GM19372 (cell line): ENCODE measurements around the gene KLHL2.
"Not testable (repeated sequence)": the region's sequence is repeated elsewhere in the genome, so short reads cannot be mapped to it uniquely, and the experiment has no call there.

Experiments used
- ATAC-seq: cut with Tn5 transposase; IDR thresholded peaks from one replicate; pipeline ENCODE4 v1.9.1; 2021; ENCODE audit warnings: mild to moderate bottlenecking, low read depth, moderate library complexity; ENCODE audit not compliant: unreplicated experiment

KLHL2 gene

DNA sequence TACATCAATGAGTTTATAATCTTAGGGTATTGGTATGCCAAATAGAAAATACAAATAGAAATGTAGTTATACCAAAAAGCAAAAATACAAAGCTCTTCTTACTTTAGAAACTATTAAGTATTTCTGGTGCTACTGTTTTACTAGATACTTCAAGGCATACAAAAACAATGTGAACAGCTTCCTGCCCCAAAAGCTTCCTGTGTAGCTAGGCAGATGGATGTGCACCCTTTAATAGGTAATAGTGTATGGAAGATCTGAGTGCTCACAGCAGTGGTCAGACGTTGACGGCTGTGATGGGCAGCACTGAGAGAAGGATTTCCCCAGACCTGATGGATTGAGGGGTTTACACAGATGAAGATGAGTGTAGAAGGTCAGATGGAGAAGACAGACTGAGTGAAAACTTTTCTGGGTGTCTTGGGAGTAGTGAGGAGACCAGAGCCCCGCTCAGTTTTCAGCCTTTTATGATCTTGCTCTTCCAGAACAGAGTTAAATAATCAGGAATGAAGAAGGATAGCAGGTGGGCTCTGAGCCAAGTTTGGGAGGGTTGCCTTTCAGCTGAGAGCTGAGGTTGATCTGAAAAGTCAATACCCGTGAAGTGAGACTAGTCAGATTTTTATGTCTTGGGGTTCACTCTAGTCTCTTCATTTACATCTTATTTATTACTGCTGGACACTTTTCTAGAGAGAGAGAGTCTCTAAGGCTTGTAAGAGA is 22.3 kb downstream of the KLHL2 start:
- not testable (repeated sequence) for ATAC-seq

DNA sequence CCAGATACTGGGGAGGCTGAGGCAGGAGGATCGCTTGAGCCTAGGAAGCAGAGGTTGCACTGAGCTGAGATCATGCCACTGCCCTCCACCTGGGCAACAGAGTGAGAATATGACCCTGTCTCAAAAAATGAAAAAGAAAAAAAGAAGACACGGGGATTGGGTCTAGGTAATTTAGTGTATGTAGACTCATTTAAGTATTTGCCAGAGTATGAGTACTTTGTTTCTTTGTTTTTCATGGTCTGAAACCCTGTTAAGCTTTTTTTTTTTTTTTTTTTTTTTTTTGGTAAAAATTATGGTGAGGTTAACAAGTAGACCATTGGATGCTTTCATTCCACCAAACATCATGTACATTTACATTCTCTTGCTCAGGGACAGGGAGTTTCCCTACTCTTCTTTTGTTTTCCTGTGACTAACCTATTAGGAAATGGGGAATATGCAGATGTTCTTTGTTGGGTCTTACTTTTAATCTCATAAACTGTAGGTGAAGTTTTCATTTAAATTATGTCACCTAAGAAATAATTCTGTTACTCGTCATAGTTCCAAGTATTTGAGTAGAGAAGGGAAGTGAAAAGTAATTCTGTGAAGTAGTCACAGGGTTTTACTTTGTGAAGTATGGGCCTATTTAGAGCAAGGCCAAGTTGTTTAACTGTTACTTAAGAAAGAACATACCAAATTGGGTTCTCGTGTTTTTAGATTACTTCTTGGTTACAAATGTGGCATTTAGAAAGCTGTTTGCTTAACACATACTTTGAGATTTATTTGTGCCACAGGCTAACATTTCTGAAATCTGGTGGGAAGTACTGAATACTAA is 25.5 kb downstream of the KLHL2 start:
- not testable (repeated sequence) for ATAC-seq

DNA sequence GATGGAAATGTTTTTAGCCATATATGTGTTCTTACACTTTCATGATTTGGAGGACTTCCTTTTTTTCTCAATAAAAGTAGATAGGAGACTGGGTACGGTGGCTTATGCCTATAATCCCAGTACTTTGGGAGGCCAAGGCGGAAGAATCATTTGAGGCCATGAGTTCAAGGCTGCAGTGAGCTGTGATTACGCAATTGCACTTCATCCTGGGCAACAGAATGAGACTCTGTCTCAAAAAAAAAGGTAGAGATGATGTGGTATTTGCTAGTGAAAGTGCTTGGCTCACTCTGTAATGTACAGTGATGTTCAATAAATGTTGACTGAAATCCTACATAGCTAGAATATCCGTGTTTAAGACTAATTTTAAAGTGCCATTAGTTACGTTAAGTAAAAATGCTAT is 27.4 kb downstream of the KLHL2 start:
- no peak for ATAC-seq

DNA sequence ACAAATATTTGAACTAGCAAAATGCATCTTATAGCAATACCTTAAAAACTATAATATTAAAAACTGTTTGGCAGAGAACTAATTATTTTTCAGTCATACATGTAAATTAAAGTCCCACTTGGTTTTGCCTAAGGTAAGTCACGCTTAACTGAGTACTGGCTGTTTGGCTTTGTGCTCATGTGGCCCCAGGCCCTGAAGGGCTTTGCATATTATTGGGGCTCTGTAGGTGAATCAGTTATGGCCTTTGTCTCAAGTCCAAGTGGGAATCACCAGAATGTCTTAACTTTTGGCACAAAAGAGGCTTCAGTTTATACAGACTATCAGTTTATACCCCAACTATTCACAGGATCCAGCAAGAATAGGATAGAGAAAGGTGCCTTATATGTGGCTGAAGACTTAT is 29.5 kb downstream of the KLHL2 start:
- ATAC-seq: not testable (repeated sequence)

DNA sequence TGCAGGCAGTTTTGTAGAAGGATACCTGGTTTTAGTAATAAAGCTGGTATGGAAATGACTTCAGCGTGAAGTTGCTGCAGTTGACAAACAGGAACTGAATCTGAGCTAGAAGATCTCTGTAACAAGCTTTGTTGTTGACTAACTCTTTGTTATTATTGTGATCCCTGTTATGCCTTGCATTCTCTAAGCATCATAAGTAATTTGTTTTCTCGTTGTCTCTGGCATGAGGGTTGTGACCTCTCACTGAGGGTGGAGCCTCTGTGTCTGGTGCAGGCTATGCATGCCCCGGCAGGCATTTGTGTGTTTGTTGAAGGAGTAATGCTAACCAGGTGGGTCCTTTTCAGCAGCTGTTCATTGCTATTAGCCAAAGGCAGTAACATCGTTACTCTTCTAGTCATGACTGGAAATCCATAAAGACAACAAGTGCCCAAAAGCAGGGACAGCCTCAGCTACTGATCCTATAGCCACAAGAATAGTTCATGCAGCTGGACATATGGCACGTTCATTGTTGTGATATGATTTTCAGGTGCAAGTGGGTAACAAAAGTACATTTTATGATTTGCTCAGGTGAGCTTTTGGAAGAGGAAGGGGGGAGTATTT is 30.8 kb downstream of the KLHL2 start:
- not testable (repeated sequence) for ATAC-seq

DNA sequence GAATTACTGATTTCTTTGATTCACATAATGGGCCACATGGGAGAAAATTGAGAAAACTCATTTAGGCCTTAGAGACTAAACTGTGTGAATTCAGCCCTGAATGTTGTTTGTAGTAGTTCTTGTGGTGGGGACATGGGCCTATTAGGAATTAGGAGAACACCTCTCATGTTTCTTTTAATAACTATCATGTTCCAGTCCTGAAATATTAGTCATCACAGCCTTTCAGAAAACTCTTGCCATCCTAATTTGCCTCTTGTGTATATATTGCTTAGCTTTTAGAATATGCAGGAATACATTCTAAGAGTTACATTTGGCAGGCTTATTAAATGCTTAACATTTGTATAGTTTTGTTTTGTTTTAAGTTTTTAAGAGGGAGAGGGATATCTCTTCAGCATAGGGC is 33.4 kb downstream of the KLHL2 start:
- not testable (repeated sequence) for ATAC-seq

DNA sequence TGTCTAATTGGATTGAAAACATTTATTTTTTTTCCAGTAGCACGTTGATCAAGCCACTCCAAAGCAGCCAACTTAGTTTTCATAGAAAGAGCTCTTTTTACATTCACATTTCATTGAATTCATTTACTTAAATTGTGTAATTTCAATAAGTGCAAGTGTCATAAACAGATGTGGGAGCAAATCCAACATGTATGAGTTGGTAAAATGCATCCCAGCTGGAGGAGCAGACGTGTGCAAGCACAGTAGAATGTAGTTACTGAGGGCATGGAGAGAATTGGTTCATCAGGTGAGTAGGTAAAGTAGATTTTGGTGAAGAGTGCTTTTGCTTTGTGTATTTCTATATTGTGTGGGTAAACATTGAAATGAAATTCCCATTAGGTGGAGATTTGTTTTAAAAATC is 36.8 kb downstream of the KLHL2 start:
- ATAC-seq: not testable (repeated sequence)

DNA sequence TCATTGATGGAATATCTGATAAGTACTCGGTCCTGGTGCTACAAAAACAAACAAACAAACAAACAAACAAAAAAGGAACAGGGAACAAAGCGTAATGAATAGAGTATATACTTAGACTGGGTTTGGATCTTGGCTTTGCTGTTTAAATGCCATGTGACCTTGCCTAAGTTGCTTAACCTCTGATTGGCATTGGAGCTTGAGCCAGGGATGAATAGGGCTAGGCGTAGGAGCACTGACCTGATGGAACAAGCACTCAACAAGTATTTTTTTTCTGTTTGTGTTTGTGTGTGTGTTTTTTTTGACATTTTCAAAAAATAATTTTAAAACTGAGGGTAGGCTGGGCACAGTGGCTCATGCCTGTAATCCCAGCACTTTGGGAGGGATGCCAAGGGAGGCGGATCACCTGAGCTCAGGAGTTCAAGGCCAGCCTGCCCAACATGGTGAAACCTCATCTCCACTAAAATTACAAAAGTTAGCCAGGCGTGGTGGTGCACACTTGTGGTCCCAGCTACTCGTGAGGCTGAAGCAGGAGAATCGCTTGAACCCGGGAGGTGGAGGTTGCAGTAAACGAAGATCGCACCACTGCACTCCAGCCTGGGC is 37.3 kb downstream of the KLHL2 start:
- ATAC-seq: not testable (repeated sequence)

DNA sequence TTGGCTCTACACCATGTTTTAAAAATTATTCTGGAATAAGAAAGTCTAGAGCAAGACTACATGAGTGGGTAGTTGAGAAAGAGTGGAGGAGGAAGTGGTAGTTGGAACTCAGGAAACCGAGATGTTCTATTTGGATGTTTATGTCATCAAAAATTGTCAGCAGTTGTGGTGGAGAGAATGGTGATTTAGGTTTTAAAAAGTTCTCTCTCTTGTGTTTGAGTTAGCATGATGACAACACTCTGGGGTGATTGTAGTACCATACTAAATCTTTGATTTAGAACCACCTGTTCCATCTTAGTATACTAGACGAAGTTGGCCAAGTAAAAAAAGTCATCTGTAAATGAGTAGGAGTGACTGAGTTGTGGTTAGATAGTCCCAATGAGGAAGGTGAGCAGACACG is 40.7 kb downstream of the KLHL2 start:
- no peak for ATAC-seq

DNA sequence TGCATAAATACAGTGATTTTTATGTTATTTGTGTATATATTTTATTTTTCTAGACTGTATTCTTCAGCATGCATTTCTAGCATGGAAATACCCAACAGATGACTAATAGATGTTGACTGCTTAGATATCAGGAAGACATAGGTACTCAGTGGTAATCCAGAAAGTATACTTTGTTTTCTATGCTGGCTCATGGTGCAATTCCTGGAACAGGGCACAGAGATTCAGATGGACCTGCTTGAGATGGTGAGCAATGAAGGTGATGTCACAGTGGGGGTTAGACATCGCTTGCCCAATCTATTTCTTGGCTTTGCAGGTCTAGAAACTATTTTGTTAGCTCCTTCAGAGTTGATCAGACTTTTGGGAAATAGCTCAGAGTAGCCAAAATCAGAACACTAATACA is 41.5 kb downstream of the KLHL2 start:
- not testable (repeated sequence) for ATAC-seq

DNA sequence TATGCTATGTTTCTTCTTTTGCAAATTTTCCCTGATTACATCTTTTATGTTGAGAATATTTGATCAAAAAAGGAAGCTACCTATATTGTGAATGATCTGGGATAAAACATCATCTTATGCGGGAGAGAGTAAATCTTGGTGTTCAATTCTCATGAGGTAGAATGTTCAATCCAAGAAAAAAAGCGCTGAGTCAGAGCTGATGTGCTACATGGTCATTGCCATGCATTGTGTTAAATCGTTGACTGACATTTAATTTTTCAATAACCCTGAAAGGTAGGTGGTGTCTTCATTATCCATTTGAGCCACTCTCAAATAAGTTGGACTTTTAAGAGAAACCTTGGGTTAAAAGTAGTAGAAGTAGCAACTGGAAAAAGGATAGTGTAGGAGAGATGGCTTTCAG is 47.4 kb downstream of the KLHL2 start:
- not testable (repeated sequence) for ATAC-seq

DNA sequence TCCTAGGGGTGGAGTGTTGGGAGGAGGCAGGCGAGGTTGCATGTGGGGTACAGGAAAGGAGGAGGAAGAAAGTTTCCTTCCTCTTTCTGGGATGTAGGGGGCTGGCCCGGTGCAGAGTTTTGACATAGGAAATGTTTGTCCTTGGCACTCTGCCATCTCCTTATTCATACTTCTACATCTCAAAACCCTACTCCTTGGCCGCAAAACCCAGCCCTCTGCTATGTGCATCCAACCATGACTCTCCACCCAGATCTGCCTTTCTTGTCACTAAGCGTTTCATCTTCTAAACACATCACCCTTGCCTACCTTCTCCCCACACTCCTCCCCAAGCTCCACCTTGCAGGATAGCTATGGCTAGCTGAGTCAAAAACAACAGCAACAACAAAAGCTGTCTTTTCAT is 48.1 kb downstream of the KLHL2 start:
- ATAC-seq: peak; percentile 88

DNA sequence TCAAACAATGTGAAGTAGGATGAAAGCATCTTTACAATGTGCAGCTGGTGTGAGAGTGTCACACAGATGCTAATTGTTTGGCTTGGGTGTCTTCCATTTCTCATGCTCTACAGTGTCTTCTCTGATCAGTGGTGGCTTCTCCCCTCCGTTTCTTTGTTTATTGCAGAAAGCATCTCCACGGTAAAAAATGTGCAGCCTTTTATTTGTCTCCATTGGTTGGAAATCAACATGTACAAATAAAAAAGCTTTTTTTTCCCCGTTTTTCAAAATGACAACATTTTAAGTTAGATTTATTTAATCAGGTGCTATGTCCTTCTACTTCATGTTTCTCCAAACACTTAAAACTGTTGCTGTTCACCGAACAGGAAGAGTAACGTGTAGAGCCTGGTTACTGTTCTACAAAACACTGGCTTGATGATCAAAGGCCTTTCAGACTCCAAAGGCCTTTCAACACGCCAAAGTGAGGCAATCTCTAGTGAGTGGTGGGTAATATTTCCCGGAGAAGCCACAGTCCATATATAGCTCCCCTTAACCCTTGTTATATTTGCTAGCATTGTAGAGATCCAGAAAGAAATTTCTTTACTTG is 48.8 kb downstream of the KLHL2 start:
- ATAC-seq: not testable (repeated sequence)

DNA sequence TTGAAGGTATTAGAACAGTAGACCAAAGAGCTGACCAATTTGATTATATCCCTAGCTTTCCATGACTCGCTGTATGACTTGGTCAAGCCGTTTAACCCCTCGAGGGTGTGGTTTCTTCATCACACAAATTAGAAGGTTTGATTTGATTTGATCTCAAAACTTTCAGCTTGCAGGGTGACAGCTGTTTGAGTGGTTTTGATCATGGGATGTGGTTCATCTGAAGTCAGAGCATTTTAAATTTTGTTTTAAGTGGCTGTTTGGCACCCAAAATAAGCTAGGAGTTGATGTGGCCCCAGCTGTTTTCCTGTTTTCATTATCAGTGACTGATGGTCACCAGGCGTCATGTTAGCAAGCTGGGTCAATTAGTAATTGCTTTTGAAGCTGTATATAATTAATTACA is 52.4 kb downstream of the KLHL2 start:
- ATAC-seq: not testable (repeated sequence)

DNA sequence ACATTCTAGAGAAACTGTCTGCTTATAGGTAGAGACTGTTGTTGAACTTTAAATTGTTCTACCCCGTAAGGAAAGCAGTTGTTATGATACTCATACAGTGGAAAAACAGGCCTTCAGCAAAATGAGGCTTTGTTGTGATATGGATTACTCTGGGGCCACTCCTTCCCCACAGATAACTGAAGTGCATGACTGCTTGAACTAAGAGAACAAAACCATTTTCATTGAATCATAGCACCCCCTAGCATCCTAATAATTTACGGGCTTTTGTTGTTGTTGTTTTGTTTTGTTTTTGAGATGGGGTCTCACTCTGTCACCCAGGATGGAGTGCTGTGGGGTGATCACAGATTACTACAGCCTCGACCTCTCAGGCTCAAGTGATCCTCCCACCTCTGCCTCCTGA is 54.9 kb downstream of the KLHL2 start:
- not testable (repeated sequence) for ATAC-seq

DNA sequence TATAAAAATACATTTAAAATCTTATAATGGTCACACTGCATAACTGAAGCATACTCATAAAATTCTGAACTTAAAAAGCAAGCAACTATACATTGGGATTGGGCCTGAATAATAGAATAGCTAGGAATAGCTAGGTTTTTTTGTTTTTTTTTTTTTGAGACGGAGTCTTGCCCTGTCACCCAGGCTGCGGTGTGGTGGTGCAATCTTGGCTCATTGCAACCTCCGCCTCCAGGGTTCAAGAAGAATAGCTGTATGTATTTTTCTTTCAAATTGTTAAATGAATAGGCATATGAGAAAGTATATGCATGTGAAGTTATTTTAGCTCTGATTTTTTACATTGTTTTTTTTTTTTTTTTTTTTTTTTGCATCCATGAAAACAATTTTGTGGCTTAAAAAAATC is 56.1 kb downstream of the KLHL2 start:
- ATAC-seq: not testable (repeated sequence)

DNA sequence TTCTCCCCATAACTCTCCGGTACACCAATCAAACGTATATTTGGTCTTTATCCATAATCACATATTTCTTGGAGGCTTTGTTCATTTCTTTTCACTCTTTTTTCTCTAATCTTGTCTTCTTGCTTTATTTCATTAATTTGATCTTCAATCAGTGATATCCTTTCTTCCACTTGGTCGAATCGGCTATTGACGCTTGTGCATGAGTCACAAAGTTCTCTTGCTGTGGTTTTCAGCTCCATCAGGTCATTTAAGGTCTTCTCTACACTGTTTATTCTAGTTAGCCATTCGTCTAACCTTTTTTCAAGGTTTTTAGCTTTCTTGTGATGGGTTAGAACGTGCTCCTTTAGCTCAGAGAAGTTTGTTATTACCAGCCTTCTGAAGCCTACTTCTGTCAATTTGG is 62.6 kb downstream of the KLHL2 start:
- not testable (repeated sequence) for ATAC-seq

DNA sequence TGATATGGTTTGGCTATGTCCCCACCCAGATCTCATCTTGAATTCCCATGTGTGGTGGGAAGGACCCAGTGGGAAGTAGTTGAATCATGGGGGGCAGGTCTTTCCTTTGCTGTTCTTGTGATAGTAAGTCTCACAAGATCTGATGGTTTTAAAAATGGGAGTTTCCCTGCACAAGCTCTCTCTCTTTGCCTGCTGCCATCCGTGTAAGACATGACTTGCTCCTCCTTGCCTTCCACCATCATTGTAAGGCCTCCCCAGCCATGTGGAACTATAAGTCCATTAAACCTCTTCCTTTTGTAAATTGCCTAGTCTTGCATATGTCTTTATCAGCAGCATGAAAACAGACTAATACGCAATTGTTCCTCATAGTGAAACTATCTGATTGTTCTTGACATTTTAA is 66.1 kb downstream of the KLHL2 start:
- not testable (repeated sequence) for ATAC-seq

DNA sequence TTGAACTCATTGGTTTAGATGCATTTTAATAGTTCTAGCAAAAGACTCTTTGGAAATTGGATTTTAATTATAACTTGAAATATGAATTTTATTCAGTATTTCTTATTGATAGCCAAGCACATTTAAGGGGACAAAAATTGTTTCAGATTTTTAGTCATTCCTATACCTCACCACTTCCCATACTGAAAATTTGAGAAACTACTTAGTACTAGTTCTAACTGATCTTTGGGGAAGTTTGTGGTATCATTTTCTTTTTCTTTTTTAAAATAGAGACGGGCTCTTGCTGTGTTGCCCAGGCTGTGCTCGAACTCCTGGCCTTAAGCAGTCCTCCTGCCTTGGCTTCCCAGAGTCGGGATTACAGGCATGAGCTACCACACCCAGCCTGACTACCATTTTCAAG is 68.0 kb downstream of the KLHL2 start:
- not testable (repeated sequence) for ATAC-seq

DNA sequence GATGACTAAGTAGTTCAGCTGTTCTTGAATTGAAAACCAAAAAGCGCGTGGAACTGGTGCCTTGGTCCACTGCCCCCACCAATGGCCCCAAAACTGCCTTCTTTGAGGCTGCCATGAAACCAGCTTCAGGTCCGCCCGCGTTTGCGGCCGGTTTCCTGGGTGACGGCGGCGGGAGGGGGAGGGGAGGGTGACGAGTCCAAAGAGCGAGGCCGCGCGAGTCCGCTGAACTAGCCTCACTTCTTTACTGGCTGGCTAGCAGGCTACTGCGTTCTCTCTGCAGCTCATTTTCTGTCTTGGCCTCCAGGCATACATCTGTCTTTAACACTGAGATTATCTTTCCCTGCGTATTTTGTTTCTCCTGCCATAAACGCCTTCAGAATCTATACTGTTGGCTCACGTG is 72.2 kb downstream of the KLHL2 start:
- ATAC-seq: not testable (repeated sequence)

DNA sequence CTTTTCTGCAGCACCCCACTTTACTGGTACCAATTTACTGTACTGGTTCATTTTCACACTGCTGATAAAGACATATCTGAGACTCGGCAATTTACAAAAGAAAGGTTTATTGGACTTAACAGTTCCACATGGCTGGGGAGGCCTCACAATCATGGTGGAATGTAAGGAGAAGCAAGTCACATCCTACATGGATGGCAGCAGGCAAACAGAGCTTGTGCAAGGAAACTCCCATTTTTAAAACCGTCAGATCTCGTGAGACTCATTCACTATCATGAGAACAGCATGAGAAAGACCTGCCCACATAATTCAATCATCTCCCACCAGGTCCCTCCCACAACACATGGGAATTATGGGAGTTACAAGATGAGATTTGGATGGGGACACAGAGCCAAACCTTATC is 77.3 kb downstream of the KLHL2 start:
- ATAC-seq: not testable (repeated sequence)
